Ovary (tissue), 9 donors: ENCODE data around the gene CD3E. TPM values are rescaled to one million over a fixed set of nuclear protein-coding genes. Genes with fewer than 3 reads are reported as not detected.

Source experiments
- DNase-seq, 5 donors: peaks; one replicate each; pipeline ENCODE4 v3.0.0-alpha.2; 2019 to 2020
- H3K27ac ChIP-seq, 2 donors: fragments of 200-600 bp; one replicate each; pipeline versions ENCODE4 v1.5.1 to v1.8.0; 2019 to 2022
- H3K27me3 ChIP-seq: fragments of 200-600 bp; one replicate; pipeline ENCODE4 v1.8.0; 2022
- H3K36me3 ChIP-seq: fragments of 200-600 bp; sonication (generic); one replicate; pipeline ENCODE4 v1.5.1; 2019
- H3K4me1 ChIP-seq: one replicate; pipeline ENCODE4 v1.8.1; 2013; ENCODE audit warnings: mild to moderate bottlenecking, moderate library complexity; ENCODE audit not compliant: insufficient read depth
- H3K4me3 ChIP-seq: fragments of 200-600 bp; sonication (generic); one replicate; pipeline ENCODE4 v1.5.1; 2017
- H3K9me3 ChIP-seq, 2 donors: fragments of 200-600 bp in 1 of 2; sonication (generic) in 1 of 2; one replicate each; pipeline versions ENCODE4 v1.5.1 to v1.8.1; 2013 to 2019; ENCODE audit warnings: mild to moderate bottlenecking in 1 of 2, moderate library complexity in 1 of 2
- CTCF ChIP-seq, 3 donors: fragments of 450-650 bp in 2 of 3; fragments of 200-600 bp in 1 of 3; IDR thresholded peaks; one replicate each; pipeline versions ENCODE4 v1.5.1 to v1.8.0; 2016 to 2022; ENCODE audit warnings: antibody characterized with exemption in 3 of 3, mild to moderate bottlenecking in 1 of 3
- EP300 ChIP-seq: sonication (generic); formaldehyde crosslinking; IDR thresholded peaks from one replicate; pipeline ENCODE4 v1.6.1; 2017; ENCODE audit warnings: antibody characterized with exemption
- POLR2A ChIP-seq: fragments of 450-650 bp; IDR thresholded peaks from one replicate; pipeline ENCODE4 v1.6.1; 2017; ENCODE audit warnings: antibody characterized with exemption, mild to moderate bottlenecking, moderate library complexity
- WGBS, 3 donors: extraction: QIAGEN DNeasy Blood & Tissue Kit in 1 of 3; methylation state at CpG; one replicate each; pipeline versions ENCODE4 v1.1.5 to v1.1.7; 2013 to 2017; 5-methylcytosine and 5-hydroxymethylcytosine counted together
- intact Hi-C, 4 donors: fragments of 100-400 bp; cut with DNase I; formaldehyde crosslinking; loops; one replicate each; pipeline versions ENCODE4 v1.11.0 to v1.15.1; 2022 to 2023
- polyA plus RNA-seq, 2 donors: library from polyadenylated mRNA; stranded (reverse); fragments of 200-250 nt in 1 of 2; fragments of 350-450 nt in 1 of 2; fragmentation: Illumina TruSeq in 1 of 2; extraction: RNeasy Lipid Tissue Mini Kit (QIAGEN cat#74804) in 1 of 2; gene quantifications; one replicate each; pipeline ENCODE4 v1.2.3, GENCODE V29; 2013 to 2014
- total RNA-seq, 7 donors: library from RNA; depleted of rRNA in 2 of 7; stranded (reverse); fragments of >200 nt in 2 of 7; fragmentation: NEBNext Ultra II Directional in 3 of 7; extraction: Animal tissue kit (Norgen Biotek cat#: 25700) in 3 of 7; gene quantifications; one replicate each; pipeline versions ENCODE4 v1.1.0 to v1.2.4, GENCODE V29; 2016 to 2023
- donor health status: DM: no; HTN: no; CAD: no; lungs with moderate emphysema.
- donor health status: DM: no; HTN: no; CAD: no.
- donor health status: Bipolar disorder and iron deficiency.
- donor health status: DM: yes; HTN: yes; CAD: no.
- donor health status: DM: no; HTN: no; CAD: no.
- donor health status: DM: yes; HTN: yes; CAD: no.

The CD3E gene
- total and polyA plus RNA-seq, 9 donors, result 0.36 to 11.0 (median 0.80) TPM; not detected in 1

GRCh38 chr11:118263112-118263511 lies 41.4 kb upstream of the CD3E start:
- 52 to 70% (median 58%) methylated on average over 4 of the region's 4 CpGs for WGBS, 3 donors
- intact Hi-C loops, result no loop called here
- no peak for DNase-seq
- no peaks in the 10 kb centered on the region for H3K9me3 ChIP-seq
- H3K27me3 ChIP-seq, result no peaks in the 10 kb centered on the region
- no peak overlapping the region for H3K27ac ChIP-seq
- H3K4me3 ChIP-seq, result peak overlapping the region; percentile 32
- no peaks in the 10 kb centered on the region for H3K36me3 ChIP-seq
- H3K4me1 ChIP-seq, result no peaks in the 10 kb centered on the region
- TF ChIP-seq CTCF (IDR thresholded peaks at IDR 0.05), result no peak
- no peak for TF ChIP-seq EP300
- TF ChIP-seq POLR2A, result no peak

GRCh38 chr11:118263695-118264568 lies 40.6 kb upstream of the CD3E start, which contains the start of gene MPZL2:
Gene MPZL2, minus strand, starts transcription at chr11:118264297. Its CDS starts 144 bp downstream, at chr11:118264153.
- Histone ChIP-seq H3K27ac (no peak within 1 kb of the TSS), H3K4me1 (no peaks in the 10 kb centered on the region), H3K36me3 (no peaks in the 10 kb centered on the region), H3K9me3 (no peaks in the 10 kb centered on the region), H3K27me3 (no peaks in the 10 kb centered on the region), H3K4me3 (peak within 1 kb of the TSS; percentile 32)
- intact Hi-C loops, result no loop called here
- no peak for TF ChIP-seq EP300
- no peak for TF ChIP-seq CTCF (IDR thresholded peaks at IDR 0.05)
- TF ChIP-seq POLR2A, result no peak
- no peak for DNase-seq
- WGBS, 3 donors, result 6 to 9% (median 6%) methylated on average over 19 of the region's 19 CpGs

- WGBS, 3 donors, result 38 to 50% (median 40%) methylated on average over 13 of the region's 13 CpGs
- Histone ChIP-seq H3K9me3 (no peaks in the 10 kb centered on the region), H3K27me3 (no peaks in the 10 kb centered on the region), H3K4me1 (no peaks in the 10 kb centered on the region), H3K4me3 (no peak overlapping the region), H3K36me3 (no peaks in the 10 kb centered on the region), H3K27ac (no peak overlapping the region)
- no peak for DNase-seq
- intact Hi-C loops, result loop anchor here in 1 of 4 donors (5.0 kb wide), 1 partner anchor 202 kb away; no protein-coding TSS in a partner anchor
- TF ChIP-seq EP300, result no peak
- TF ChIP-seq CTCF (IDR thresholded peaks at IDR 0.05), result no peak
- TF ChIP-seq POLR2A, result no peak
Measured at GRCh38 chr11:118264569-118265465, 39.7 kb upstream of the CD3E start.

GRCh38 chr11:118265954-118266353 lies 38.6 kb upstream of the CD3E start:
- Histone ChIP-seq H3K27me3 (no peaks in the 10 kb centered on the region), H3K27ac (no peak overlapping the region), H3K9me3 (no peaks in the 10 kb centered on the region), H3K4me1 (no peaks in the 10 kb centered on the region), H3K4me3 (no peak overlapping the region), H3K36me3 (no peaks in the 10 kb centered on the region)
- 24 to 46% (median 35%) methylated on average over 1 of the region's 1 CpG for WGBS, 3 donors
- DNase-seq, result no peak
- intact Hi-C loops, result loop anchor here in 1 of 4 donors (5.0 kb wide), 1 partner anchor 201 kb away; no protein-coding TSS in a partner anchor
- TF ChIP-seq POLR2A (no peak), CTCF (IDR thresholded peaks at IDR 0.05) (no peak), EP300 (no peak)
